ENCODE measurements around the gene ARRDC5. TPM values are rescaled to one million over a fixed set of nuclear protein-coding genes. Genes with fewer than 3 reads are reported as not detected.
"Not testable (repeated sequence)": the region's sequence is repeated elsewhere in the genome, so short reads cannot be mapped to it uniquely, and the experiment has no call there.

The ARRDC5 gene
- total RNA-seq, 1 donor from 2014 or later: 0.98 TPM

DNA sequence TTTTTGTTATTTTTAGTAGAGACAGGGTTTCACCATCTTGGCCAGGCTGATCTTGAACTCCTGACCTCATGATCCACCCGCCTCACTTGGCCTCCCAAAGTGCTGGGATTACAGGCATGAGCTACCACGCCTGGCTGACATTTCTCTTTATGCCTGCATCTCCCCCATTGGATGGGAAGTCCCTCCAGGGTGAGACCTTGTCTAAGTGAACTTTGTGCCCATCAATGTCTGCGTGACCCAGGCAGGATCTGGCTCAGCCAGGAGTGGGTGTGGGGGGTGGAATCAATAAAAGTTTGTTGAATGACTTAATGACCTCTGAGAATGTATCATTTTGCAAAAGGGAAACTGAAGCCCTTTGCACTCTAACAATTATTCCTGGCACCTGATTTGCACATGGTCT lies 1.8 kb upstream of the ARRDC5 start:
- Histone ChIP-seq H3K4me1 (peaks cover 6% of the 10 kb centered on the region), H3K36me3 (no peaks in the 10 kb centered on the region), H3K9me3 (no peaks in the 10 kb centered on the region), H3K27me3 (no peaks in the 10 kb centered on the region), H3K4me3 (no peak overlapping the region), H3K27ac (no peak overlapping the region)
- TF ChIP-seq, protein P1, sequence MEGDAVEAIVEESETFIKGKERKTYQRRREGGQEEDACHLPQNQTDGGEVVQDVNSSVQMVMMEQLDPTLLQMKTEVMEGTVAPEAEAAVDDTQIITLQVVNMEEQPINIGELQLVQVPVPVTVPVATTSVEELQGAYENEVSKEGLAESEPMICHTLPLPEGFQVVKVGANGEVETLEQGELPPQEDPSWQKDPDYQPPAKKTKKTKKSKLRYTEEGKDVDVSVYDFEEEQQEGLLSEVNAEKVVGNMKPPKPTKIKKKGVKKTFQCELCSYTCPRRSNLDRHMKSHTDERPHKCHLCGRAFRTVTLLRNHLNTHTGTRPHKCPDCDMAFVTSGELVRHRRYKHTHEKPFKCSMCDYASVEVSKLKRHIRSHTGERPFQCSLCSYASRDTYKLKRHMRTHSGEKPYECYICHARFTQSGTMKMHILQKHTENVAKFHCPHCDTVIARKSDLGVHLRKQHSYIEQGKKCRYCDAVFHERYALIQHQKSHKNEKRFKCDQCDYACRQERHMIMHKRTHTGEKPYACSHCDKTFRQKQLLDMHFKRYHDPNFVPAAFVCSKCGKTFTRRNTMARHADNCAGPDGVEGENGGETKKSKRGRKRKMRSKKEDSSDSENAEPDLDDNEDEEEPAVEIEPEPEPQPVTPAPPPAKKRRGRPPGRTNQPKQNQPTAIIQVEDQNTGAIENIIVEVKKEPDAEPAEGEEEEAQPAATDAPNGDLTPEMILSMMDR (IDR thresholded peaks at IDR 0.05): no peak
- TF ChIP-seq POLR2A (IDR thresholded peaks at IDR 0.05) (no peak), POLR2AphosphoS5 (IDR thresholded peaks at IDR 0.05; ENCODE audit: insufficient read depth in 1 of 2, low read depth in 1 of 2) (no peak)
- intact Hi-C loops (cut with DNase I): no loop called here
- no peak for DNase-seq (ENCODE audit: extremely low spot score in 2 of 2)

DNA sequence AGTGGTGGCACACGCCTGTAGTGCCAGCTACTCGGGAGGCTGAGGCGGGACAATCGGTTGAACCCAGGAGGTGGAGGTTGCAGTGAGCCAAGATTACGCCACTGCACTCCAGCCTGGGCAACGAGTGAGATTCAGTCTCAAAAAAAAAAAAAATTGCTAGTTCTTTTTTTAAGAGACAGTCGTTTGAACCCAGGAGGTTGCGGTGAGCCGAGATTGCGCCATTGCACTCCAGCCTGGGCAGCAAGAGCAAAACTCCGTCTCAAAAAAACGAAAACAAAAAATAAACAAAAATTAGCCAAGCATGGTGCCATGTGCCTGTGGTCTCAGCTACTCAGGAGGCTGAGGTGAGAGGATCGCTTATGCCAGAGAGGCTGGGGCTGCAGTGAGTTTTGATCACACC lies 1.8 kb downstream of the ARRDC5 start:
- H3K4me3 ChIP-seq; H3K36me3 ChIP-seq; intact Hi-C loops (cut with DNase I); H3K27me3 ChIP-seq; DNase-seq (ENCODE audit: extremely low spot score in 2 of 2); H3K27ac ChIP-seq; H3K9me3 ChIP-seq; H3K4me1 ChIP-seq: not testable (repeated sequence)

DNA sequence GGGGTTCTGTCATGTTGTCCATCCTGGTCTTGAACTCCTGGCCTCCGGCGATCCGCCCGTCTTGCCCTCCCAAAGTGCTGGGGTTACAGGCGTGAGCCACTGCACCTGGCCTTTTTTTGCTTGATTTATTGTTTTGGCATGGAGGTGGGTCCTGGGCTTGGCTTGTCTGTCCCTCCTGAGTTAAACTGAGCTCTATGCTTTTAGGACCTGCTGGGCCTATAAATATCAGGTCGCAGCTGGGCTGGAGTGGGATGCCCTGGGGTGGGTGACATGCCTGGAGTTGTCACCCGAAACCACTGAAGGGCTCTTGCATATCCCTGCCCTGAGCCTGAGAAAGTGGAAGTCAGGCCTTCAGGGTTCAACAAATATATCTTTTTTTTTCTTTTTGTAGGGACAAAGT lies 5.5 kb downstream of the ARRDC5 start:
- no peaks in the 10 kb centered on the region for H3K36me3 ChIP-seq
- intact Hi-C loops (cut with DNase I): no loop called here
- no peak for DNase-seq (ENCODE audit: extremely low spot score in 2 of 2)
- H3K4me1 ChIP-seq: no peaks in the 10 kb centered on the region
- H3K4me3 ChIP-seq: no peak overlapping the region
- H3K27me3 ChIP-seq: no peaks in the 10 kb centered on the region
- H3K9me3 ChIP-seq: no peaks in the 10 kb centered on the region
- TF ChIP-seq, protein P1 (IDR thresholded peaks at IDR 0.05): no peak
- TF ChIP-seq POLR2A (IDR thresholded peaks at IDR 0.05) (no peak), POLR2AphosphoS5 (IDR thresholded peaks at IDR 0.05; ENCODE audit: insufficient read depth in 1 of 2, low read depth in 1 of 2) (no peak)
- H3K27ac ChIP-seq: no peak overlapping the region

DNA sequence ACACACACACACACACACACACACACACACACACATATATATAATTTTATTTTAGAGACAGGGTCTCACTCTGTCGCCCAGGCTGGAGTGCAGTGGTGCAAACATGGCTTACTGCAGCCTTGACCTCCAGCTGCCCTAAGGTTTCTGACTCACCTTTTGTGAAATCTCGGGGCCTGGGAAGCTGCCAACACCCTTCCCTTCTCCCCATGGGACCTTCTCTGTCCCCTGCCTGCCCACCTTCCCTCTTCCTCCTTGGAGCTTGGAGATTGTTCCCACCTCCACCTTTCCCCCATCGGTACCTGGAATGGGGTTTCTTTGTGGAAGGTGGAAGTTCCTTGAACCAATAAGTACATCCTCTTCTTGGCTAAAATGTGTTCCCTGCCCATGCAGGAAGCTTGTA lies 6.3 kb downstream of the ARRDC5 start:
- TF ChIP-seq POLR2A (IDR thresholded peaks at IDR 0.05) (no peak), POLR2AphosphoS5 (IDR thresholded peaks at IDR 0.05; ENCODE audit: insufficient read depth in 1 of 2, low read depth in 1 of 2) (no peak)
- TF ChIP-seq, protein P1 (IDR thresholded peaks at IDR 0.05): no peak
- H3K27ac ChIP-seq: no peak overlapping the region
- no peaks in the 10 kb centered on the region for H3K4me1 ChIP-seq
- H3K9me3 ChIP-seq: no peaks in the 10 kb centered on the region
- H3K4me3 ChIP-seq: no peak overlapping the region
- intact Hi-C loops (cut with DNase I): no loop called here
- DNase-seq (ENCODE audit: extremely low spot score in 2 of 2): no peak
- H3K27me3 ChIP-seq: no peaks in the 10 kb centered on the region
- H3K36me3 ChIP-seq: no peaks in the 10 kb centered on the region

DNA sequence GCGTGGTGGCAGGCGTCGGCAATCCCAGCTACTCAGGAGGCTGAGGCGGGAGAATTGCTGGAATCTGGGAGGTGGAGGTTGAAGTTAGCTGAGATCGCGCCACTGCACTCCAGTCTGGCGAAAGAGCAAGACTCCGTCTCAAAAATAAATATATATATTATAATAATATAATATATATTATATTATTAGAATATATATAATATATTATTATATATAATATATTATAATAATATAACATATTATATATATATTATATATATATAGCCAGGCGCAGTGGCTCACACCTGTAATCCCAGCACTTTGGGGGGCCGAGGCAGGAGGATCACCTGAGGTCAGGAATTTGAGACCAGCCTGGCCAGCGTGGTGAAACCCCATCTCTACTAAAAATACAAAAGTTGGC lies 9.7 kb downstream of the ARRDC5 start:
- H3K4me1 ChIP-seq; DNase-seq (ENCODE audit: extremely low spot score in 2 of 2); H3K27me3 ChIP-seq; H3K27ac ChIP-seq; H3K9me3 ChIP-seq; H3K36me3 ChIP-seq; intact Hi-C loops (cut with DNase I); H3K4me3 ChIP-seq: not testable (repeated sequence)

DNA sequence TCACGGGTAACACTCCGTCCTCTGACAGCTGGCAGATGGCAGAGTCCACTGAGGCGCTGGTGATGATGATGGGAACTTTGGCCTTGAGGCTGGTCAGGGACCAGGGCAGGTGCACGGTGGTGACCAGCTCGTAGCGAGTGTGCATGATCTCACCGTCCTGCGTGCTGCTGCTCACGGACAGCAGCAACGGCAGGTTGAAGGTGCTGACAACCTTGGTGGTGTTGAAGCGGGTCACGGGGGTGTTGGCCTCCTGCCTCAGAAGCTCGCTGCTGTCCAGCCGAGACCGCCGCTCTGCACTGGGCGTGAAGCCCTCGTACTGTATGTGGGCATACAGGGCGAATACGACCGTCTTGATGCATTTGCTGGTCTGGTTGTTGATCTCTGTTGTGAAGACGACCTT lies 11.6 kb downstream of the ARRDC5 start:
- no peaks in the 10 kb centered on the region for H3K36me3 ChIP-seq
- H3K4me3 ChIP-seq: no peak overlapping the region
- TF ChIP-seq, protein P1 (IDR thresholded peaks at IDR 0.05): no peak
- TF ChIP-seq POLR2A (IDR thresholded peaks at IDR 0.05) (no peak), POLR2AphosphoS5 (IDR thresholded peaks at IDR 0.05; ENCODE audit: insufficient read depth in 1 of 2, low read depth in 1 of 2) (no peak)
- H3K9me3 ChIP-seq: no peaks in the 10 kb centered on the region
- H3K27me3 ChIP-seq: no peaks in the 10 kb centered on the region
- H3K27ac ChIP-seq: no peak overlapping the region
- no peak for DNase-seq (ENCODE audit: extremely low spot score in 2 of 2)
- intact Hi-C loops (cut with DNase I): no loop called here
- H3K4me1 ChIP-seq: no peaks in the 10 kb centered on the region
